Stimulated activated naive CD4-positive, alpha-beta T cell treated with Interleukin-2 at 50 U/mL for 16 hours (primary cell): ENCODE measurements around the gene NRG2.

Experiments
- DNase-seq: peaks from one replicate; lab custom pipeline; 2025; lab: John Stamatoyannopoulos, UW

NRG2 gene

DNA sequence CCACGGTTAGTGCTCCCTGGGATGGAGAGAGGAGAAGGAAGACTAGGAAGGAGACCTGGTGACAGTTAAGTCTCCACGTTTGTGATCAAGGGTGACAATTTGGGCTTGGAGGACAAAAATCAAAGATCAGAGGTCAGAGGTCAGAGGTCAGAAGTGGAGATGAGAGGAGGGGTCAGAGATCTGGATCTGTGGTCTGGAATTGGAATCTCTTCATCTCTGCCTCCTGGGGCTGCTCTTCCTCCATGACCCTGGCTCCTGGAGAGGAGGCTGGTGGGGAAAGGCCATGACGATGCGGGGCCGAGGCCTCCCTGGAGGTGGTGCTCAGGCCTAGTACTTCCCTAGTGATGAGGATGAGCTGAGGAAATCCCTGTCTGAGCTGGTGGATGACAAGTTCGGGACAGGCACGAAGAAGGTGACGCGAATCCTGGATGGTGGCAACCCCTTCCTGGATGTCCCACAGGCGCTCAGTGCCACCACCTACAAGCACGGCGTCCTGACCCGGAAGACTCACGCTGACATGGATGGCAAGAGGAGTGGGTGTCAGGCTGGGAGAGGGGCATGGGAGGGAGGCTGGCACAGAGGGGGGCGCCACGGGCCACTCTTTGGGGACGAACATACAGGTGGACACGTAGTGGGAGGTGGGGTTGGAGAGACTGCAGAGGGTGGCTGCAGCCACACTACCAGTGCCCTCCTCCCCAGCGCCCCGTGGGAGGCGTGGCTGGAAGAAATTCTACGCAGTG lies 206.5 kb downstream of the NRG2 start:
- DNase-seq: no peak

DNA sequence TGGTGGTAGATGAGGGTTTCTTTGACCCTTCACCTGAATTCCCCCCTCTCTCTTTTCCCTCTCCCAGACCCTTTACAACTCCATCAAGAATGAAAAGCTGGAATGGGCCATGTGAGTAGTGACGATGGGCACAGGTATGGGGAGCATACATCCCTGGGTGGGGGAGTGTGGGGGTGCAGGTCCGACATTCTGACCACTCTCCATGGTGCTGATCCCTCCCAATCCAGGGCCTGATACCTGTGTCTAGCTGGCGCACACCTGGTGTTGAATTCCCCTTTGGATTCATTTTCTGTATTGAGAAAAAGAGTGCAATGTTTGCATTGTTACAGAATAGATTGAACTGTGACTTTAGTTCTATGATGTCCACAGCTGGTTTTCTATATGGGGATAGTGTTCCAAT lies 207.4 kb downstream of the NRG2 start:
- no peak for DNase-seq

DNA sequence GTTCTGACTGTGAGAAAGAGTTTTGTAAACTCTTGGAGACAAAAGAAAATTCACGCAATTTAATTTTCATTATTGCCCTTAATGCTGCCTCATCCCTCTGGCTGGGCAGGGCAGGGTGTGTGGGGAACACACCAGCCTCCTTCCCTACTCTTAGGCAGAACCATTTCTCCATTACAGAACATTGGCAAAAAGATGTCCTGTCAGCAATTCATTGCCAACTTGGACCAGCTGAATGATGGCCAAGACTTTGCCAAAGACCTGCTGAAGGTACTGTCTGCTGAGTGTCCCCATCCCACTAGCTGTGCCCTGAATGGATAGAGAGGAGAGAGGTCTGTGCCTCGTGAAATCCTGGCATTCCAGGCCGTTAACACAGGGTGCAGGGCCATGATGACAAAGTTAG lies 209.6 kb downstream of the NRG2 start:
- DNase-seq: no peak

GRCh38 chr5:139831624-139832023 lies 211.5 kb downstream of the NRG2 start:
- DNase-seq: no peak

- no peak for DNase-seq
These were observed 213.6 kb downstream of the NRG2 start for GRCh38 chr5:139829471-139829870.

DNA sequence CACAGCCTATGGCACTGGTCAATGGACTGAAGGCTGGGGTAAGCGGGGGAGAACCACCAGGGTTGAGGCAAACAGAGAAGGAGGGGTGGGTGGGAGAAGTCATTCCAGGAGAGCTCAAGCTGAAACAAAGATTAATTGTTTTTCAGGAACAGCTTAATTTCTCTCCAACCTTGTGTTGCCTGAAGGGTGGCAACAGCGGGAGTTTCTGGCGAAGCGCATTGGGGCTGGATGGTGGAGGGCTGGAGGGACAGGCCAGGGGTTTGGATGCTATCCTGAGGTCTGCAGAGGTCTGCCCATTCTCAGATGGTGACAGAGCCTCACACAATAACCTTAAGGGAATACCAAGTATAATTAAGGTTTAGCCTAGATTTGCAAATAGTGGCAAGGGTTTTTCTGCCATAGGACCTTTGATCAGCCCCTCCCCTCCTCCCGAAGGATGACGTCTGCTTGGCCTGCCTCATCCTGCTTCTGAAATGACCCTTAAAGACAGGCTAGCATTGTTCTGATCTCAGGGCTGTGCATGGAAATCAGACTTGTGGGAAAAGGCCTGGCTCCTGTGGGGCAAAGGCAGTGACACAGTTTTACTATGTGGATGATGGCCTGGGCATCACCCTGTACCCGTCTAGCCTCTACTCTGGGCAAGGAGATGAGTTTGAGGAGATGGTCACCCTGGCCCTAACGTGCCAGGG lies 214.7 kb downstream of the NRG2 start:
- no peak for DNase-seq

GRCh38 chr5:139825690-139826089 lies 217.4 kb downstream of the NRG2 start:
- no peak for DNase-seq

- DNase-seq: no peak
These were observed 219.2 kb downstream of the NRG2 start for GRCh38 chr5:139823757-139824355.

- no peak for DNase-seq
These were observed 220.3 kb downstream of the NRG2 start for GRCh38 chr5:139822553-139823425.

- DNase-seq: no peak
These were observed 221.1 kb downstream of the NRG2 start for GRCh38 chr5:139821806-139822552.

DNA sequence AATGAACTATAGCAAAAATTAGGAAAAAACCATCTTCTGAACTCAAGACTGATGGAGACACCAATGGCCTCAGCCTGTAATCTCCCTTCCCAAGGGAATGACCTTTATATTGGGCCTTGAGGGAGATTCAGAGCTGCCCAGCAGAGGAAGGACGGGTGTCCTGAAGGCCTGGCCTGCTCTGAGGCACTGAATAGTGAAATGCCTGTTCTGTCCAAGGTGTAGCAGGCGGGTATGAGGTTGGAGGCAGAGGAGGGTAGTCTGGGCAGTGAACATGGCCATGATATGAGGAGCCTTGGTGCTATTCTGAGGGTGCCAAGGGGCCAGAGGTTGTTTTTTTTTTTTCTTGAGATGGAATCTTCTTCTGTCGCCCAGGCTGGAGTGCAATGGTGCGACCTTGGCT lies 222.5 kb downstream of the NRG2 start:
- no peak for DNase-seq

GRCh38 chr5:139820130-139820529 lies 223.0 kb downstream of the NRG2 start:
- no peak for DNase-seq

DNA sequence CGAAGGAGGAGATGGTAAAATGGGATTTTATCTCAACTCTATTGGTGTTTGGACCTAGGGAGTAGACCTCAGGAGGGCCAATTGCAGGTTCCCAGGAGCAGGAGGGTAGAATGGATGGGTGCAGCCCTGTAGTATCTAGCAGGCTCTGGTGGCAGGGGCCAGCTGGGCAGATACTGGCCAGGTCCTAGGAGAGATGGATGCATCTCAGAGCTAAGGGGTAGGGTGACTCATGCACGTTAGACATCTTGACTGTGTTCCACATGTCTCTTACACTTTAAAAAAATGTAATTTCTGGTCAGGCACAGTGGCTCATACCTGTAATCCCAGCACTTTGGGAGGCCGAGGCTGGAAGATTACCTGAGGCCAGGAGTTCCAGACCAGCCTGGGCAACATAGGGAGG lies 225.1 kb downstream of the NRG2 start:
- DNase-seq: no peak

GRCh38 chr5:139817362-139817761 lies 225.7 kb downstream of the NRG2 start:
- DNase-seq: no peak

GRCh38 chr5:139816566-139816965 lies 226.5 kb downstream of the NRG2 start:
- no peak for DNase-seq

- no peak for DNase-seq
These were observed 228.3 kb downstream of the NRG2 start for GRCh38 chr5:139814704-139815280.

DNA sequence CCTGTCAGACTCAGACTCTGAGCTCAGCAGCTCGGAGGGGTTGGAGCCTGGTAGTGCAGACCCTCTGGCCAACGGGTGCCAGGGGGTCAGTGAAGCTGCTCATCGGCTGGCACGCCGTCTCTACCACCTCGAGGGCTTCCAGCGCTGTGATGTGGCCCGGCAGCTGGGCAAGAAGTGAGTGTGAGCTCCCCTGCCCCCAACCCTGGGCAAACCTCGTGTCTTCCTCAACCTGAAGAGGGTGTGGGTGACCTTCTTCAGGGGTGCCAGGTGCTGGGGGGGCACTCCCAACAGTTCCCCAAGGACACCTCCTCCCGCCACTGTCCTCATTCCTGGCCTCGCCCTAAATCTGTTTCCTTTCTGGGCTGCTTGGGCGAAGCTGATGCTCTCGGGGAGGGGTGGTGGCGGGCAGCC lies 228.9 kb downstream of the NRG2 start:
- no peak for DNase-seq

- no peak for DNase-seq
These were observed 230.0 kb downstream of the NRG2 start for GRCh38 chr5:139812836-139813805.

DNA sequence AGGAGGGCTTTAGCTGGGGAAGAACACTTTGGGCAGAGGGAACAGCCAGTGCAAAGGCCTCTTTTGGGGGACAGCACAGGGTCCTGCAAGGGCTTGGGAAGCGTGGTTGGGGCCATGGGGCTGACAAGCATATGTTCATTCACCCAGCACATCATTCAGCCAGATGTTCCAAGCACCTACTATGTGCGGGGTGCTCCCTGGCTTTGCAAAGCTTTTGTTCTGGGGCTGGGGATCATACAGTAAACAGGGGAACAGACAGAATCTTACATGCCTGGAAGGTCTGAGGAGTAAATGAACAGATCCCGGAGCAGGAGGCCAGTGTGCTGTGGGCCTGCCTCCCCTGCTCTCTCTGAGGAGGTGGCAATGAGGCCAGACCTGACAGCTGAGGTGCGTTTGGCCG lies 230.8 kb downstream of the NRG2 start:
- DNase-seq: no peak

GRCh38 chr5:139811274-139811607 lies 231.9 kb downstream of the NRG2 start:
- DNase-seq: no peak
